Kidney (tissue), 14 donors: ENCODE measurements around the gene XRCC6. TPM values are rescaled to one million over a fixed set of nuclear protein-coding genes. Genes with fewer than 3 reads are reported as not detected.

Source experiments
- DNase-seq, 5 donors: peaks; one replicate each; pipeline ENCODE4 v3.0.0-alpha.2; 2013 to 2020
- FAIRE-seq: peaks from 2 replicates; lab custom pipeline; 2012; peaks lifted over from hg19 to GRCh38; lab: Jason Lieb, UNC
- H3K27ac ChIP-seq, 2 donors: one replicate each; pipeline ENCODE4 v1.7.0; 2013; ENCODE audit warnings: low read depth in 2 of 2, low read length in 2 of 2, inconsistent platforms in 1 of 2
- H3K27me3 ChIP-seq: one replicate; pipeline ENCODE4 v1.7.1; 2013; ENCODE audit warnings: low read length, inconsistent platforms; ENCODE audit not compliant: control insufficient read depth, insufficient read depth
- H3K36me3 ChIP-seq, 3 donors: one replicate each; pipeline versions ENCODE4 v1.7.0 to v1.7.1; 2013; ENCODE audit warnings: low read length in 3 of 3, control low read depth in 1 of 3, inconsistent platforms in 1 of 3; ENCODE audit not compliant: insufficient read depth in 3 of 3, control insufficient read depth in 2 of 3
- H3K4me1 ChIP-seq, 3 donors: one replicate each; pipeline versions ENCODE4 v1.7.0 to v1.7.1; 2013; ENCODE audit warnings: low read length in 3 of 3, inconsistent platforms in 1 of 3, low read depth in 1 of 3; ENCODE audit not compliant: control insufficient read depth in 2 of 3, insufficient read depth in 2 of 3
- H3K4me3 ChIP-seq, 3 donors: one replicate each; pipeline versions ENCODE4 v1.7.0 to v1.8.1; 2013; ENCODE audit warnings: low read length in 3 of 3, control low read depth in 1 of 3, inconsistent platforms in 1 of 3
- H3K9ac ChIP-seq, 3 donors: one replicate each; pipeline versions ENCODE4 v1.7.0 to v1.7.1; 2013; ENCODE audit warnings: low read length in 3 of 3, control low read depth in 1 of 3, inconsistent platforms in 1 of 3
- H3K9me3 ChIP-seq, 3 donors: one replicate each; pipeline versions ENCODE4 v1.7.0 to v1.7.1; 2013; ENCODE audit warnings: low read length in 3 of 3, control low read depth in 1 of 3, inconsistent platforms in 1 of 3; ENCODE audit not compliant: control insufficient read depth in 2 of 3, insufficient read depth in 1 of 3
- intact Hi-C: fragments of 100-400 bp; cut with DNase I; formaldehyde crosslinking; loops from one replicate; pipeline ENCODE4 v1.11.1; 2022
- polyA plus RNA-seq: library from polyadenylated mRNA; stranded (reverse); fragments of 350-450 nt; fragmentation: Illumina TruSeq; extraction: RNeasy Lipid Tissue Mini Kit (QIAGEN cat#74804); gene quantifications from one replicate; pipeline ENCODE4 v1.2.3, GENCODE V29; 2014; ENCODE audit warnings: low read depth, low replicate concordance; ENCODE audit not compliant: insufficient read depth
- total RNA-seq: library from RNA; stranded (reverse); fragmentation: NEBNext Ultra II Directional; extraction: Animal tissue kit (Norgen Biotek cat#: 25700); gene quantifications from one replicate; pipeline ENCODE4 v1.2.1, GENCODE V29; 2021
- TF ChIP-seq, protein P1 (sequence below): IDR thresholded peaks from 3 replicates; pipeline ENCODE4 v1.5.1; 2012; ENCODE audit warnings: mild to moderate bottlenecking, moderate library complexity, borderline replicate concordance; ENCODE audit not compliant: insufficient read depth; ENCODE audit errors: extremely low read depth
- donor health status: control.
- donor health status: control.
- donor health status: control.
- donor health status: control.
- donor health status: control.
- donor health status: DM: yes; HTN: yes; CAD: no.
- donor health status: Normal renal cell carcinoma (clear cell type).

Gene XRCC6
- total and polyA plus RNA-seq, 2 donors from 2014 or later, result 168 to 183 TPM

GRCh38 chr22:41690476-41690875 is 69.4 kb downstream of the XRCC6 start:
- DNase-seq, result no peak
- peaks cover 0 to 4% (median 0%) of the 10 kb centered on the region in 3 donors for H3K36me3 ChIP-seq

DNA sequence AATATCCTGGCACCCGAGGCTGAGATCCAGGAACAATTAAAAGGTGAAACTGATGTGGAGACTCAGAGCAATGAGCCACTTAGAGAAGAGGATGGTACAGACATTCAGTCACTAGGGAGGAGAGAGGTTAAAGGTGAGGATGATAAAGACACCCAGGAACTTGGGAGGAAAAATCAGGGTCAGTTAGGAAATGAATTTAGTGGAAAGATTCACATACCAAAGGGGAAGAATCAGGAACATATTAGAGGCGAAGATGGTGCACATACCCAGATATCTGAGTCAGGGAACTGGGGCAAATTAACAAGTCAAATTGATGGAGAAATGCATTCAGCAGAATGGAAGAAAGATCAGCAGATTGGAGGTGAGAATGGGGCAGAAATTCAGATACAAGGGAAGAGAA is 74.1 kb downstream of the XRCC6 start:
- intact Hi-C loops, result no loop called here
- Histone ChIP-seq H3K4me3 (no peak overlapping the region), H3K4me1 (peaks cover 0 to 13% (median 2%) of the 10 kb centered on the region in 3 donors), H3K9me3 (no peaks in the 10 kb centered on the region), H3K36me3 (peaks cover 0 to 4% (median 0%) of the 10 kb centered on the region in 3 donors), H3K27ac (no peak overlapping the region), H3K27me3 (no peaks in the 10 kb centered on the region), H3K9ac (no peak overlapping the region)
- DNase-seq (no peak), FAIRE-seq (no peak)
- TF ChIP-seq, protein P1, sequence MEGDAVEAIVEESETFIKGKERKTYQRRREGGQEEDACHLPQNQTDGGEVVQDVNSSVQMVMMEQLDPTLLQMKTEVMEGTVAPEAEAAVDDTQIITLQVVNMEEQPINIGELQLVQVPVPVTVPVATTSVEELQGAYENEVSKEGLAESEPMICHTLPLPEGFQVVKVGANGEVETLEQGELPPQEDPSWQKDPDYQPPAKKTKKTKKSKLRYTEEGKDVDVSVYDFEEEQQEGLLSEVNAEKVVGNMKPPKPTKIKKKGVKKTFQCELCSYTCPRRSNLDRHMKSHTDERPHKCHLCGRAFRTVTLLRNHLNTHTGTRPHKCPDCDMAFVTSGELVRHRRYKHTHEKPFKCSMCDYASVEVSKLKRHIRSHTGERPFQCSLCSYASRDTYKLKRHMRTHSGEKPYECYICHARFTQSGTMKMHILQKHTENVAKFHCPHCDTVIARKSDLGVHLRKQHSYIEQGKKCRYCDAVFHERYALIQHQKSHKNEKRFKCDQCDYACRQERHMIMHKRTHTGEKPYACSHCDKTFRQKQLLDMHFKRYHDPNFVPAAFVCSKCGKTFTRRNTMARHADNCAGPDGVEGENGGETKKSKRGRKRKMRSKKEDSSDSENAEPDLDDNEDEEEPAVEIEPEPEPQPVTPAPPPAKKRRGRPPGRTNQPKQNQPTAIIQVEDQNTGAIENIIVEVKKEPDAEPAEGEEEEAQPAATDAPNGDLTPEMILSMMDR, result no peak

More at GRCh38 chr22:41690476-41690875, 69.4 kb downstream of the XRCC6 start:
- intact Hi-C loops, result no loop called here
- TF ChIP-seq, protein P1, result no peak
- no peaks in the 10 kb centered on the region for H3K9me3 ChIP-seq
- H3K4me3 ChIP-seq, result no peak overlapping the region
- no peak overlapping the region for H3K9ac ChIP-seq
- no peak overlapping the region for H3K27ac ChIP-seq
- H3K27me3 ChIP-seq, result no peaks in the 10 kb centered on the region
- FAIRE-seq, result no peak
- H3K4me1 ChIP-seq, result peaks cover 0 to 6% (median 5%) of the 10 kb centered on the region in 3 donors

GRCh38 chr22:41696703-41697102 is 75.6 kb downstream of the XRCC6 start:
- Histone ChIP-seq H3K9me3 (no peaks in the 10 kb centered on the region), H3K4me1 (peaks cover 0 to 13% (median 2%) of the 10 kb centered on the region in 3 donors), H3K27me3 (no peaks in the 10 kb centered on the region), H3K27ac (peak overlapping the region in 1 of 2 donors; percentile 27), H3K9ac (peak overlapping the region in 1 of 3 donors; percentile 41), H3K36me3 (peaks cover 0 to 4% (median 0%) of the 10 kb centered on the region in 3 donors), H3K4me3 (no peak overlapping the region)
- intact Hi-C loops, result no loop called here
- TF ChIP-seq, protein P1, result no peak
- FAIRE-seq (no peak), DNase-seq (peak in 1 of 5 donors; percentile 68)
